H1 (cell line): ENCODE measurements around the gene LZTFL1. TPM values are rescaled to one million over a fixed set of nuclear protein-coding genes. Genes with fewer than 3 reads are reported as not detected.

Source experiments
- ATF3 ChIP-seq: IDR thresholded peaks from 2 replicates; pipeline ENCODE4 v1.6.1; 2011; ENCODE audit warnings: low read depth, mild to moderate bottlenecking, low read length; ENCODE audit not compliant: insufficient read depth
- HDAC6 ChIP-seq: IDR thresholded peaks from one replicate; pipeline ENCODE4 v1.7.1; 2012; ENCODE audit warnings: low read depth, mild to moderate bottlenecking, inconsistent platforms, low read length, moderate library complexity
- RFX5 ChIP-seq: IDR thresholded peaks from 2 replicates; pipeline ENCODE4 v1.6.1; 2011; ENCODE audit warnings: low read depth, low read length, improper control_type of control experiment, borderline replicate concordance
- SAP30 ChIP-seq: fragments of 300-600 bp; sonication (generic); IDR thresholded peaks from 2 replicates; pipeline ENCODE4 v1.7.1; 2012; ENCODE audit warnings: low read length, moderate library complexity, mild to moderate bottlenecking, inconsistent platforms; ENCODE audit not compliant: insufficient read depth, insufficient replicate concordance
- SP1 ChIP-seq: IDR thresholded peaks from 2 replicates; pipeline ENCODE4 v1.6.1; 2011; ENCODE audit warnings: low read depth, low read length
- SP2 ChIP-seq: IDR thresholded peaks from 2 replicates; pipeline ENCODE4 v1.6.1; 2012; ENCODE audit warnings: mild to moderate bottlenecking, low read length, inconsistent platforms
- TBP ChIP-seq: IDR thresholded peaks from 2 replicates; pipeline ENCODE4 v1.6.1; 2011; ENCODE audit warnings: low read depth, low read length, improper control_type of control experiment
- polyA plus RNA-seq, 7 experiments: library from polyadenylated mRNA; depleted of rRNA in 3 of 7; stranded (reverse) in 5 of 7; unstranded in 2 of 7; fragments of >200 nt in 5 of 7; fragments of 200-250 nt in 2 of 7; gene quantifications; 1 replicate in 5 of 7; 2 replicates in 1 of 7; 4 replicates in 1 of 7; pipeline versions ENCODE4 v1.2.1 to v1.2.3, GENCODE V29; 2011 to 2013; ENCODE audit warnings: missing spikeins in 2 of 7, mixed read lengths in 2 of 7
- total RNA-seq: library from RNA; stranded (reverse); fragmentation: NEBNext Ultra II Directional; extraction: Animal tissue kit (Norgen Biotek cat#: 25700); gene quantifications from 2 replicates; pipeline ENCODE4 v1.2.1, GENCODE V29; 2021

Gene LZTFL1
- total and polyA plus RNA-seq, 2 of the 8 experiments (the other 6 are each of a cell fraction or from before 2014, with no cell fraction given), result 8.7 to 11.5 TPM

- TF ChIP-seq SP1, result no peak
- TF ChIP-seq TBP, result no peak
- TF ChIP-seq HDAC6, result no peak
- no peak for TF ChIP-seq SAP30
- TF ChIP-seq ATF3, result no peak
- no peak for TF ChIP-seq RFX5
- no peak for TF ChIP-seq SP2
Measured at GRCh38 chr3:45860481-45860880, 18.6 kb upstream of the LZTFL1 start (continued).
